GM12878 (cell line): ENCODE results near the gene ARMH1.

Source experiments
- CTCF ChIP-seq, 3 experiments: IDR thresholded peaks in 2 of 3; conservative IDR thresholded peaks in 1 of 3; 2 replicates each; pipeline ENCODE4 v1.5.1; 2011; ENCODE audit warnings: low read depth in 3 of 3, low read length in 3 of 3, mild to moderate bottlenecking in 3 of 3, control low read depth in 2 of 3, moderate library complexity in 2 of 3, inconsistent platforms in 1 of 3, mixed read lengths in 1 of 3; ENCODE audit not compliant: control insufficient read depth in 2 of 3, insufficient read depth in 1 of 3; ENCODE audit errors: extremely low read depth in 1 of 3
- EP300 ChIP-seq, 2 experiments: fragments of 150-350 bp in 1 of 2; IDR thresholded peaks; 2 replicates each; pipeline ENCODE4 v1.6.1; 2011 to 2012; ENCODE audit warnings: low read depth in 2 of 2, low read length in 2 of 2, borderline replicate concordance in 1 of 2, improper control_type of control experiment in 1 of 2, inconsistent platforms in 1 of 2; ENCODE audit not compliant: control insufficient read depth in 1 of 2
- JUND ChIP-seq: IDR thresholded peaks from 2 replicates; pipeline ENCODE4 v1.6.1; 2012; ENCODE audit warnings: low read depth, mild to moderate bottlenecking, low read length, improper control_type of control experiment, moderate library complexity
- POLR2A ChIP-seq: IDR thresholded peaks from 2 replicates; pipeline ENCODE4 v1.6.1; 2011; ENCODE audit warnings: low read depth, mild to moderate bottlenecking, low read length
- POLR2AphosphoS5 ChIP-seq: IDR thresholded peaks from 2 replicates; pipeline ENCODE4 v1.6.1; 2011; ENCODE audit warnings: mild to moderate bottlenecking, low read length, inconsistent platforms
- RAD21 ChIP-seq: IDR thresholded peaks from 2 replicates; pipeline ENCODE4 v1.6.1; 2011; ENCODE audit warnings: mild to moderate bottlenecking, low read depth, low read length, moderate library complexity; ENCODE audit not compliant: insufficient read depth
- SMAD5 ChIP-seq: IDR thresholded peaks from 2 replicates; pipeline ENCODE4 v1.6.1; 2016; ENCODE audit warnings: antibody characterized with exemption, low read depth
- TCF12 ChIP-seq: IDR thresholded peaks from 2 replicates; pipeline ENCODE4 v1.6.1; 2011; ENCODE audit warnings: low read depth, mild to moderate bottlenecking, low read length
- TCF7 ChIP-seq: IDR thresholded peaks from 2 replicates; pipeline ENCODE4 v1.6.1; 2014; ENCODE audit warnings: antibody characterized with exemption, borderline replicate concordance
- ZBED1 ChIP-seq: IDR thresholded peaks from 2 replicates; pipeline ENCODE4 v1.6.1; 2016; ENCODE audit warnings: borderline replicate concordance
- ZNF274 ChIP-seq: IDR thresholded peaks from one replicate; pipeline ENCODE4 v1.8.0; 2011; ENCODE audit not compliant: insufficient read length, insufficient read depth
- ZSCAN29 ChIP-seq: fragments of 450-650 bp; IDR thresholded peaks from 2 replicates; pipeline ENCODE4 v1.6.1; 2017; ENCODE audit warnings: mild to moderate bottlenecking, moderate library complexity
- ZZZ3 ChIP-seq: IDR thresholded peaks from 2 replicates; pipeline ENCODE4 v1.6.1; 2011; ENCODE audit warnings: low read depth; ENCODE audit not compliant: control insufficient read depth, insufficient read length
- TF ChIP-seq, protein P1 (sequence below): fragments of 450-650 bp; IDR thresholded peaks from 2 replicates; pipeline ENCODE4 v1.6.1; 2014; ENCODE audit warnings: mild to moderate bottlenecking

DNA sequence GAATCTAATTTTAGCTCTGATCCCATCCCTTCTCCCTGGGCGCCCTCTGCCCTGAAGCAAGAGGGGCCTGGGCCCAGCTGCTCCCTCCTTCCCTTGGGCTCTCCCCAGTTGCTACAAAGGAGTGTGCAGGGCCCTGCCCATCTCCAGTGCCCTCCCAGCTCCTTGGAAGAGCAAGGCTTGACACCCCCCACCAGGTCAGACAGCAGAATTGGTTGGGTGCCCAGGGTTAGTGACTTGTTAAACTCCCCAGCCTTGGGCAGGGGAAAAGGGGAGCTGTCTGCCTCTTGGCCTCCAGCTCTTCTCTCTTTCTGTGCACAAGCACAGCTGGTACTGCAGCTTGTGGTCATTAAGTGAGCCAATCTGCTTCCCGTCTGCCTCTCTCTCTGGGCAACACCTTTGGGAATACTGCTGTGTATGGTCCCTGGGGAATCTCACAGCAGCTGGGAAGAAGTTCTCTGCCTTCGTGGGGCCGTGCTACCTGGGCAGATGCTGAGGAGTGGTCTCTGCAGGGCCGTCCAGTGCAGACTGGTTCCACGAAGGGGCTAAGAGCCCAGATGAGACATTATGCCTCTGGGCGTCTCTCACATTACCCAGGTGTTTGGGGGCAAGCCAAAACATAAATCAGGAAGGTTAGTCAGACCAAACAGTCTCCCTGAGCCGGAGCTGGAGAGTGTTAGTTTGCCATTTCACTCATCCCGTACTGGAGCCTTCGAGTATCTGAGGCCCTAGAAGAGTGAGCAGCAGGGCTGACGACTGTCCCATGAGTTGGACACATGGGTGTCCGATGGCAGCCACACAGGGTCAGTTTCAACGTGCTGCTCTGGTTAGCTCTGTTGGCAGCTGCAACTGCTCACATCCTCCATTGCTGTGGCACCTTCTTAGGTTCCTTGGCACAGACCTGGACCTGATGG is 37.6 kb upstream of the ARMH1 start:
- no peak for TF ChIP-seq EP300 (IDR thresholded peaks at IDR 0.05; ENCODE audit: borderline replicate concordance in 1 of 2, control insufficient read depth in 1 of 2, low read depth in 2 of 2, low read length in 2 of 2)
- no peak for TF ChIP-seq RAD21
- TF ChIP-seq CTCF (IDR thresholded peaks at IDR 0.05 in 2 of 3, conservative IDR thresholded peaks at IDR 0.05 in 1 of 3; ENCODE audit: control insufficient read depth in 2 of 3, extremely low read depth in 1 of 3, insufficient read depth in 1 of 3, low read depth in 3 of 3, low read length in 3 of 3): no peak
- TF ChIP-seq ZBED1: no peak
- TF ChIP-seq POLR2A: peak; percentile 39; the same call in 1 of the 2 replicates
- TF ChIP-seq ZNF274: no peak
- no peak for TF ChIP-seq ZSCAN29
- no peak for TF ChIP-seq TCF12
- TF ChIP-seq ZZZ3: no peak
- no peak for TF ChIP-seq SMAD5
- TF ChIP-seq POLR2AphosphoS5: no peak; the same call in 1 of the 2 replicates
- TF ChIP-seq, protein P1, sequence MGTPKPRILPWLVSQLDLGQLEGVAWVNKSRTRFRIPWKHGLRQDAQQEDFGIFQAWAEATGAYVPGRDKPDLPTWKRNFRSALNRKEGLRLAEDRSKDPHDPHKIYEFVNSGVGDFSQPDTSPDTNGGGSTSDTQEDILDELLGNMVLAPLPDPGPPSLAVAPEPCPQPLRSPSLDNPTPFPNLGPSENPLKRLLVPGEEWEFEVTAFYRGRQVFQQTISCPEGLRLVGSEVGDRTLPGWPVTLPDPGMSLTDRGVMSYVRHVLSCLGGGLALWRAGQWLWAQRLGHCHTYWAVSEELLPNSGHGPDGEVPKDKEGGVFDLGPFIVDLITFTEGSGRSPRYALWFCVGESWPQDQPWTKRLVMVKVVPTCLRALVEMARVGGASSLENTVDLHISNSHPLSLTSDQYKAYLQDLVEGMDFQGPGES: no peak
- TF ChIP-seq TCF7: no peak
- no peak for TF ChIP-seq JUND
